ENCODE measurements around the gene EPHB3. TPM values are rescaled to one million over a fixed set of nuclear protein-coding genes. Genes with fewer than 3 reads are reported as not detected.

The EPHB3 gene
- polyA plus RNA-seq, 1 of the 3 experiments (the other 2 are of a cell fraction) = 4.2 TPM

DNA sequence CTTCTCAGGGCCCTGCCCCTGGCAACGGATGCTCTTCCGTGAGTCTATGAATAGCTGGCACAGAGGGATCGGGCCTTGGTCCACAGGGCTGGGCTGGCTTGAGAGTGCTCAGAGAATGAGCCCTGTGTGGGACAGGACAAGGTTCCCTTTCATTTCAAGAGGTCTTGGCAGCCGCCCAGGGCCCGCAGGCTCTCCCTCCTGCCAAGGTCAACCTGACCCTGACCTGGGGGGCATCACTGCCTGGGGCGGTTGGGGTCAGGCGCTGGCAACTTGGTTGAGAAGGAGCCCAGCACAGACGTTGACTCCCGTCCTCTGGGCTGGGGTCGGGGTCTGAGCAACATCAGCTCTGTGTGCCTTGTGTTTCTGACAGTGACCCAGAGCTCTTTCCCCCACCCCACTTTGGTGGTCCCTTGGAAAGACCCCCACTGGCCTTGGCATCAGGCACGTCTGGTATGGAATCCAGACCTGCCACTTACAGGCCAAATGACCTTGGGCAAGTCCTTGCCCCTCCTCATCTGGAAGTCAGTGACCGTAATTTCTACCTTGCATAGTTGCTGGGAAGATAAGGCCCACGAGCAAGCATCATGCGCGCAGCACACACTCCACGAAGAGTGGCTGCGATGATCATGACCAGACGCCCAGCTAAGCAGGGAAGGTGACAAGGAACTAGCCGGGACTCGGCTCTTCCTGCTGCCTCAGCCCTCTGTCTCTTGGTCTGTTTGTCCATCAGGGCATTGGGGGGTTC is 36.4 kb downstream of the EPHB3 start:
- H3K9me3 ChIP-seq = no peaks in the 10 kb centered on the region
- no peaks in the 10 kb centered on the region for H3K79me2 ChIP-seq (ENCODE audit: insufficient read depth)
- no peaks in the 10 kb centered on the region for H3K27me3 ChIP-seq (ENCODE audit: insufficient read depth)
- no peak overlapping the region for H3K4me2 ChIP-seq
- ChIA-PET POLR2A (interaction anchor here (0.8 to 1.4 kb wide), 4 partner anchors 13 to 113 kb away, joined by 3 to 11 read pairs (median 4); partner anchors contain the start of genes EPHB3 and MAGEF1), CTCF (interaction anchor here (1.1 to 2.6 kb wide), 5 partner anchors 44 to 203 kb away, joined by 3 to 10 read pairs (median 3); no protein-coding TSS in a partner anchor)
- H4K20me1 ChIP-seq (ENCODE audit: insufficient read depth) = no peaks in the 10 kb centered on the region
- 72% methylated on average over 11 of the region's 20 CpGs for WGBS (ENCODE audit: low lambda C conversion rate)
- H3K36me3 ChIP-seq (replicated peaks in 1 of 2; ENCODE audit: control insufficient read depth in 1 of 2, insufficient read depth in 2 of 2, low read length in 1 of 2) = no peaks in the 10 kb centered on the region
- peaks cover 0 to 68% of the 10 kb centered on the region in 2 experiments; a peak in 2 of 4 replicates for H3K4me1 ChIP-seq (ENCODE audit: control insufficient read depth in 1 of 2, insufficient read depth in 2 of 2, low read depth in 1 of 2, low read length in 1 of 2)
- TF ChIP-seq GATA2 (CRISPR knock-in tag; IDR thresholded peaks at IDR 0.05) (peak; percentile 83), EP300 (IDR thresholded peaks at IDR 0.05; ENCODE audit: borderline replicate concordance in 1 of 2, low read depth in 1 of 2, low read length in 1 of 2) (peak in 1 of 2 experiments; percentile 44; a peak in 1 of 4 replicates), RFX5 (IDR thresholded peaks at IDR 0.05; ENCODE audit: low read length) (no peak)
- H2AFZ ChIP-seq (ENCODE audit: low read depth) = no peak overlapping the region
- peak overlapping the region in 1 of 2 experiments; percentile 98; a peak in 2 of 4 replicates for H3K27ac ChIP-seq (ENCODE audit: low read depth in 2 of 2, low read length in 1 of 2)
- H3K9ac ChIP-seq = no peak overlapping the region
- H3K9me2 ChIP-seq = no peaks in the 10 kb centered on the region
- H3K4me3 ChIP-seq (ENCODE audit: low read depth in 2 of 2, low read length in 1 of 2) = no peak overlapping the region; a peak in 1 of 4 replicates
- no peak for DNase-seq
- no peaks in the 10 kb centered on the region for H3F3A ChIP-seq (replicated peaks; ENCODE audit: insufficient read depth)

GRCh38 chr3:184598574-184598927 is 37.0 kb downstream of the EPHB3 start:
- CTCF ChIA-PET = interaction anchor here (1.1 to 2.6 kb wide), 3 partner anchors 147 to 203 kb away, joined by 3 to 10 read pairs (median 3); no protein-coding TSS in a partner anchor
- DNase-seq = peak; percentile 91
- no peaks in the 10 kb centered on the region for H3K27me3 ChIP-seq (ENCODE audit: insufficient read depth)

More at GRCh38 chr3:184598574-184598927, 37.0 kb downstream of the EPHB3 start:
- POLR2A ChIA-PET = interaction anchor here (0.8 to 1.4 kb wide), 4 partner anchors 12 to 113 kb away, joined by 3 to 11 read pairs (median 4); partner anchors contain the start of genes EPHB3 and MAGEF1
- H3K9me2 ChIP-seq = no peaks in the 10 kb centered on the region
- H3K9me3 ChIP-seq = no peaks in the 10 kb centered on the region
- no peak overlapping the region for H3K4me3 ChIP-seq (ENCODE audit: low read depth in 2 of 2, low read length in 1 of 2)
- no peaks in the 10 kb centered on the region for H3K36me3 ChIP-seq (replicated peaks in 1 of 2; ENCODE audit: control insufficient read depth in 1 of 2, insufficient read depth in 2 of 2, low read length in 1 of 2)
- no peak overlapping the region for H3K9ac ChIP-seq
- no peaks in the 10 kb centered on the region for H3F3A ChIP-seq (replicated peaks; ENCODE audit: insufficient read depth)
- H3K79me2 ChIP-seq (ENCODE audit: insufficient read depth) = no peaks in the 10 kb centered on the region
- peaks cover 0 to 62% of the 10 kb centered on the region in 2 experiments; a peak in 2 of 4 replicates for H3K4me1 ChIP-seq (ENCODE audit: control insufficient read depth in 1 of 2, insufficient read depth in 2 of 2, low read depth in 1 of 2, low read length in 1 of 2)
- no peak overlapping the region for H2AFZ ChIP-seq (ENCODE audit: low read depth)
- H3K27ac ChIP-seq (ENCODE audit: low read depth in 2 of 2, low read length in 1 of 2) = peak overlapping the region in 1 of 2 experiments; percentile 98; a peak in 2 of 4 replicates
- 55% methylated on average over 7 of the region's 7 CpGs for WGBS (ENCODE audit: low lambda C conversion rate)
- no peak overlapping the region for H3K4me2 ChIP-seq
- H4K20me1 ChIP-seq (ENCODE audit: insufficient read depth) = no peaks in the 10 kb centered on the region
- TF ChIP-seq FOXJ3 (CRISPR knock-in tag; IDR thresholded peaks at IDR 0.05) = peak; percentile 64; the same call in 1 of the 2 replicates
- peak; percentile 57 for TF ChIP-seq CHD2 (IDR thresholded peaks at IDR 0.05; ENCODE audit: low read length, partially characterized antibody)
- TF ChIP-seq TCF12 (IDR thresholded peaks at IDR 0.05) = peak; percentile 46
- 0 out of 2 replicates have a peak, but pooled peaks have one; percentile 24 for TF ChIP-seq RAD21 (IDR thresholded peaks at IDR 0.05; ENCODE audit: low read length)
- peak; percentile 73; the same call in 1 of the 2 replicates for TF ChIP-seq RCOR1 (IDR thresholded peaks at IDR 0.05; ENCODE audit: low read length)
- TF ChIP-seq FOSL2 (IDR thresholded peaks at IDR 0.05; ENCODE audit: borderline replicate concordance, low read depth) = no peak
- TF ChIP-seq NRF1 (IDR thresholded peaks at IDR 0.05; ENCODE audit: low read depth, low read length) = no peak
- TF ChIP-seq CTCF (IDR thresholded peaks at IDR 0.05) = no peak
- no peak for TF ChIP-seq MAX (IDR thresholded peaks at IDR 0.05; ENCODE audit: low read depth)
- TF ChIP-seq RFX5 (IDR thresholded peaks at IDR 0.05; ENCODE audit: low read length) = no peak
- peak in 1 of 2 experiments; percentile 40; a peak in 1 of 4 replicates for TF ChIP-seq EP300 (IDR thresholded peaks at IDR 0.05; ENCODE audit: borderline replicate concordance in 1 of 2, low read depth in 1 of 2, low read length in 1 of 2)
- no peak for TF ChIP-seq FOXM1 (IDR thresholded peaks at IDR 0.05; ENCODE audit: low read depth)
- no peak for TF ChIP-seq USF2 (IDR thresholded peaks at IDR 0.05; ENCODE audit: borderline replicate concordance, low read depth, low read length)

Measured in SK-N-SH (cell line).